ENCODE data around the gene SGSM2.

SGSM2 gene

DNA sequence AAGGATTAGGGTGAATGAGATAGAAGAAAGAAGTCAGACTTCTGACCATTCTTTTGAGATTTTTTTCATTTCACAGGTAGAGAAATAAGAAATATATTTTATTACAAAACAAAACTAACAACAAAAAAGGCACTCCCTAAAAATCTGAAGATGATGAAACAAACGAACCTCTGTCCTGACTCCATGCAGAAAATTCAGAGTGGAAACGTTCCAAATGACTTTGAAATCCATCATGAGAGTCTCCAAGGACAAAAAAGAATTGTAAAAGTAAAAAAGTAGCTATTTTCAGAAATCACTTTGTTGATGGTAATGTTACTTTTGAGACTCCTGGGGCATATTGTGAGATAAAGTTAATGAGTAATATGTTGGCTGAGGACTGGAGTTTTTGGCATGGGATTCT lies 89.9 kb downstream of the SGSM2 start:
- no peak for DNase-seq

DNA sequence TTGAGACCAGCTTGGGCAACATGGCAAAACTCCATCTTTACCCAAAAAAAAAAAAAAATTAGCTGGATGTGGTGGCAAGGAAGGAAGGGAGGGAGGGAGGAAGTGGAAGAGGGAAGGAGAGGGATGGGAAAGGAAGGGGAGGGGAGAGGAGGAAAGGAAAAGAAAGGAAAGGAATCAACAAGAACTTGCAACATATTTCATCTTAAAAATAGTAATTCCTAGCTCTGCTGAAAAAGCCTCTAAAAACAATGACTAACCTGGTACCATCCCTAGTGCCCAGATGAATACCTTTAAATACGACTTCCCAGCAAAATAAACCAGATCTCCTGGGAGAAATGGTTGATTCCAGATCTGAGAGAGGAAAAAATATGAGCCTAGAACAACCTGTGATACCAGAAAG lies 90.6 kb downstream of the SGSM2 start:
- DNase-seq = no peak

All from activated CD4-positive, alpha-beta T cell treated with anti-CD3 and anti-CD28 coated beads for 4 hours (primary cell).